ENCODE data around the gene NECTIN4. TPM values are rescaled to one million over a fixed set of nuclear protein-coding genes. Genes with fewer than 3 reads are reported as not detected.

NECTIN4 gene
- total RNA-seq: 1 to 10 TPM; 1.6 to 5.4 (median 4.6) TPM
- long read RNA-seq, donor 1, partial matches to known transcripts: 1 of 1 reads
- long read RNA-seq, donor 1, other reads (novel, unspliced or antisense): 0 of 1 reads
- long read RNA-seq, donor 2: 0 reads

DNA sequence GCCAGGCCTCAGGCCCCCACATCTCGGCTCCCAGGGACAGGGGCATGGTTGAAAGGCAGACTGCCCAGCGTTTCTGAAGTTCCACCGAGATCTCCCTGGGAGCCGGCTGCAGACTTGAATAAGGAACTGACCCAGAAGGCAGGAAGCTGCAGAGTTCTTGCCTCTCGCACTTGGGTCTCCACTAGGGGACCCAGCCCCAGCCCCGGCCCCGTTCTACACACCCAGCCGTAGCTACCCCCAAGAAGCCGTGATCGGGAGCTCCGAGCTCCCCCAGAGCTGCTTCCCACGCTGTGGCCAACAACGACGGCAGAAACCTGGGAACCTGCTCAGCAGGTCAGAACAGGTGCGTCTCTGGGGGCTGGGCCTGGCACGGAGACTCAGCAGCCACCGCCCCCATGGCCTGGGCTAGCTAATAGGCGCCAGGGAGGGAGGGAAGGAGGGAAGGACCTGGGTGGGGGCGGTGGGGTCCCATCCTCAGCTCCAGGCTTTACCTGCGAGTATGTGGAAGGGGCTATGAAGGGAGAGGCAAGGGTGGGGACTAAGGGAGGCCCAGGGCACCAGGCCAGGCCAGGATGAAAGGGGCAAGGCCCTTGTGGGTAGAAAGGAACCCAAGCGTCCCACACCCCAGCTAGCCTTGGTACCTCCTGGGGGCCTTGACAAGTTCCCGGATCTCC lies at the start of gene NECTIN4:
NECTIN4 (minus strand) TSS at position 308 of the 674 bp plus-strand sequence; CDS start at position 46, 262 bp downstream.
- ATAC-seq (peak; percentile 91), DNase-seq (peak; percentile 82 to 84 (median 83))
- intact Hi-C loops (cut with DNase I, micrococcal nuclease): no loop called here
- Histone ChIP-seq H3K4me3 (no peak within 1 kb of the TSS), H3K9me3 (no peaks in the 10 kb centered on the region), H3K36me3 (ENCODE audit: low read depth) (no peaks in the 10 kb centered on the region), H3K4me1 (ENCODE audit: low read depth) (peaks cover 12% of the 10 kb centered on the region)
- TF ChIP-seq, protein P1, sequence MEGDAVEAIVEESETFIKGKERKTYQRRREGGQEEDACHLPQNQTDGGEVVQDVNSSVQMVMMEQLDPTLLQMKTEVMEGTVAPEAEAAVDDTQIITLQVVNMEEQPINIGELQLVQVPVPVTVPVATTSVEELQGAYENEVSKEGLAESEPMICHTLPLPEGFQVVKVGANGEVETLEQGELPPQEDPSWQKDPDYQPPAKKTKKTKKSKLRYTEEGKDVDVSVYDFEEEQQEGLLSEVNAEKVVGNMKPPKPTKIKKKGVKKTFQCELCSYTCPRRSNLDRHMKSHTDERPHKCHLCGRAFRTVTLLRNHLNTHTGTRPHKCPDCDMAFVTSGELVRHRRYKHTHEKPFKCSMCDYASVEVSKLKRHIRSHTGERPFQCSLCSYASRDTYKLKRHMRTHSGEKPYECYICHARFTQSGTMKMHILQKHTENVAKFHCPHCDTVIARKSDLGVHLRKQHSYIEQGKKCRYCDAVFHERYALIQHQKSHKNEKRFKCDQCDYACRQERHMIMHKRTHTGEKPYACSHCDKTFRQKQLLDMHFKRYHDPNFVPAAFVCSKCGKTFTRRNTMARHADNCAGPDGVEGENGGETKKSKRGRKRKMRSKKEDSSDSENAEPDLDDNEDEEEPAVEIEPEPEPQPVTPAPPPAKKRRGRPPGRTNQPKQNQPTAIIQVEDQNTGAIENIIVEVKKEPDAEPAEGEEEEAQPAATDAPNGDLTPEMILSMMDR (IDR thresholded peaks at IDR 0.05): no peak

DNA sequence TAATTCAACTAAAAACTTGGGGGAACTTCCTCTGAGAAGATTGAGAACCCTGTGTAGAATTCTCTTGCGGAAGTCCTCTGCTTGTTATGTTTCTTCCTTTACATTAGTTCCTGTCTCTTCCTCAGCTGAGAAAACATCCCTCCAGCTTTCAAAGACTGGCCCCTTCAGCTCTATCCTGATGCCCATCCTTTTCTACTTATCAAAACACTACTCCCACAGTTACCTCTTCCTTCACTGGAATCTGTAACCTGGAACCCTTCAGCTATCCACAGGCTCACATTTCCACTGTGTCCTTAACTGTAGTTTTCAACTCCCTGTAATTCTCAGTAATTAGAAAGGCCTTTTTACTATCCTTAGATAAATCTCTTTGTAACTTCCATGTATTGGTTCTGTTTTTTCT lies 49.1 kb upstream of the NECTIN4 start:
- TF ChIP-seq, protein P1 (IDR thresholded peaks at IDR 0.05): no peak
- H3K4me1 ChIP-seq (ENCODE audit: low read depth): peaks cover 12% of the 10 kb centered on the region
- ATAC-seq: no peak
- H3K4me3 ChIP-seq: no peak overlapping the region
- DNase-seq: no peak
- intact Hi-C loops (cut with DNase I, micrococcal nuclease): no loop called here
- no peaks in the 10 kb centered on the region for H3K36me3 ChIP-seq (ENCODE audit: low read depth)
- no peaks in the 10 kb centered on the region for H3K9me3 ChIP-seq

DNA sequence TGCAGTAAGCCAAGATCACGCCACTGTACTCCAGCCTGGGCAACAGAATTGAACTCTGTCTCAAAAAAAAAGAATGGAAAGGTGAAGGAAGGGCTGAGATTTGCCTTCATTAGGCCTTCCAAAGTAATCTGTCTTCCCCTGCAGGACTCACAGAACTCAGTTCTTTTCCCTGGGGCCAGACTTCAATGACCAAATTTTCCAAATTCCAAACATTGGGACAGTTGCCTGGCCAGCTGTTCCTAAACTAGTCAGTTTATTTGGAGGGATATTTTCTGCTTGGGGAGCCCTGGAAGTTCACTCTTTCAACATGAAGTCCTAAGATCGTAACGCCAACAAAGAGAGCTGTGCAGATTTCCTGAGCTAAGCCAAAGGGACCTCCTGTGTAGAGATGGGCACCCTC lies 48.5 kb upstream of the NECTIN4 start:
- intact Hi-C loops (cut with DNase I, micrococcal nuclease): no loop called here
- H3K36me3 ChIP-seq (ENCODE audit: low read depth): no peaks in the 10 kb centered on the region
- TF ChIP-seq, protein P1 (IDR thresholded peaks at IDR 0.05): no peak
- no peak for DNase-seq
- H3K9me3 ChIP-seq: no peaks in the 10 kb centered on the region
- H3K4me3 ChIP-seq: no peak overlapping the region
- ATAC-seq: no peak
- peaks cover 13% of the 10 kb centered on the region for H3K4me1 ChIP-seq (ENCODE audit: low read depth)

DNA sequence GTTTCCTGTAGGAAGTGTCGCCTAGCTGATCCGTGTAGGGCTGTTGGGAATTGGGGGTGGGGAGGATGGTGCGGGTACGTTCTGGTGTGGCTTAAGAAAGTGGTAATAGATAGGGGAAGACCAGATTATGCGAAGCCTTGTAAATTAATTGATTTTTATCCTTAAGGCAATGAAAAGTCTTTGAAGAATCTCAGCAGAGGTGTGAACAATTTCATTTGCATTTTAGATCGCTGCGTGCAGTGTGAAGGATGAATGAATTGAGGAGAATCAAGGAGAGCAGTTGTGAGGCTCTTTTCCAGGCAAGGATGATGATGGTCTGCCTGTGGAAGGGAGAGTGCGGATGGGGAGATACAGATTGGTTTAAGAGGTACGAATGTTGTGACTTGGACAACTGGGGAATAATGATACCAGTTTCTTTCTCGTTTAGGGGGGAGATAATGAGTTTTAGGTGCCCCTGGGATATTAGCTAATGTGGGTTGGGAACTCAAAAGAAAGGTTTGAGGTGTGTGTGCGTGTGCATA lies 43.9 kb upstream of the NECTIN4 start:
- peak overlapping the region; percentile 49 for H3K4me3 ChIP-seq
- ATAC-seq (no peak), DNase-seq (no peak)
- TF ChIP-seq, protein P1 (IDR thresholded peaks at IDR 0.05): no peak
- intact Hi-C loops (cut with DNase I, micrococcal nuclease): no loop called here
- peaks cover 16% of the 10 kb centered on the region for H3K4me1 ChIP-seq (ENCODE audit: low read depth)
- H3K36me3 ChIP-seq (ENCODE audit: low read depth): no peaks in the 10 kb centered on the region
- H3K9me3 ChIP-seq: no peaks in the 10 kb centered on the region

DNA sequence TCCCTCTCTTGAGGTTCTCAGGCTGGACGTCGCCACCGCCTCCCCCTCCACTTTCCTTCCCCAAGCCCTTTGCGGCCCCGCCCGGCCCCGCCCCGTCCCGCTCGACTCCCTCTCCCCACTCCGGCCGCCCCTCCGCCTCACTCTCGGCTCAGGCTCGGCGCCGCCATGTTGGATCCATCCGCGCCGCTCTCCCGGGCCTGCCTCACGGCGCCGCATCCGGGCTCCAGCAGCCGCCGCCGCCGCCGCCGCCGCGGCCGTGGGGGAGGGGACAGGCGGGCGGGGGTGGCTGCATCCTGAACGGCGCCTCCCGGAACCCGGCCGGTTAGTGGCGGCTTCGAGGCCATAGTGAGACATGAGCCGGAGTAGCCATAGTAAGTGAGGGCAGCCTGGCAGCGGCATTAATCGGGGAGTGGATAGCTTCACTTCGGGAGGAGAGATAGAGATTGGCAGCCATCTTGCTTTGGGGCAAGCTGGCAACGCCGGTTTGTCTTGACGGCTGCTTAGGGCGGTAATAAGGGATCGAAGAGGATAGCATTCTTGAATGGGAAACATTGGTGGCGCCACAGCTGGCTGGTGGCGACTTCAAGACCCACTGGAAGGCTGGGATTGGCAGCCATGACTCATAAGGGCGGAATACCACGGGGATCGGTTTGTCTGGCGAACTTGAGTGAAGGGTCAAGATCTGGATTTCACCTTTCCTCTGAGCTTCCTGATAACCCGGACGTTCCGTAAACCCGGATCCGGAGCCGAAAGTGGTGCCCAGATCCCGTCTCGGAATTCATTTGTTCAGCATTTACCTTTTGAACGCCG lies 43.3 kb upstream of the NECTIN4 start, which contains the start of gene DEDD:
DEDD (minus strand) TSS at position 258 of the 810 bp plus-strand sequence. CDS start 8,205 bp downstream, outside the sequence.
- peak; percentile 94 for ATAC-seq
- peaks cover 16% of the 10 kb centered on the region for H3K4me1 ChIP-seq (ENCODE audit: low read depth)
- intact Hi-C loops (cut with DNase I, micrococcal nuclease): no loop called here
- no peaks in the 10 kb centered on the region for H3K9me3 ChIP-seq
- H3K4me3 ChIP-seq: peak within 1 kb of the TSS; percentile 49
- TF ChIP-seq, protein P1 (IDR thresholded peaks at IDR 0.05): no peak
- DNase-seq: peak; percentile 91 to 97 (median 91)
- no peaks in the 10 kb centered on the region for H3K36me3 ChIP-seq (ENCODE audit: low read depth)

Measured in mucosa of descending colon (tissue), 3 donors.